ENCODE measurements around the gene STOML2. TPM values are rescaled to one million over a fixed set of nuclear protein-coding genes. Genes with fewer than 3 reads are reported as not detected.

Gene STOML2
- total and polyA plus RNA-seq, 2 donors (not counting 3 experiments of a cell fraction or from before 2014, with no cell fraction given) = 144 to 187 TPM

- dilution Hi-C loops (cut with MboI; ENCODE audit: extremely low pct_ligation_motif_present, low sequenced_read_pairs) = no loop called here
- H3K9me1 ChIP-seq (replicated peaks; ENCODE audit: control insufficient read depth, extremely low read depth, insufficient read depth, low read length) = no peaks in the 10 kb centered on the region
- TF ChIP-seq POLR2AphosphoS5 (IDR thresholded peaks at IDR 0.05; ENCODE audit: insufficient read depth, low read depth, low read length) (no peak), MAX (IDR thresholded peaks at IDR 0.05; ENCODE audit: insufficient read depth, insufficient read length) (no peak), MYC (IDR thresholded peaks at IDR 0.05; ENCODE audit: low read depth, low read length) (no peak), CTCF (IDR thresholded peaks at IDR 0.05; ENCODE audit: extremely low read depth in 1 of 2, insufficient read depth in 1 of 2, low read depth in 1 of 2, low read length in 2 of 2) (no peak), POLR2A (IDR thresholded peaks at IDR 0.05; ENCODE audit: low read depth, low read length) (no peak), EZH2 (IDR thresholded peaks at IDR 0.05; ENCODE audit: borderline replicate concordance, low read depth, low read length, severe bottlenecking) (no peak), GATA2 (IDR thresholded peaks at IDR 0.05; ENCODE audit: insufficient read depth, insufficient read length, low read depth, low read length) (no peak), FOS (IDR thresholded peaks at IDR 0.05; ENCODE audit: borderline replicate concordance, insufficient read depth, low read length) (no peak), JUN (IDR thresholded peaks at IDR 0.05; ENCODE audit: borderline replicate concordance, insufficient read depth, insufficient read length, low read depth) (no peak)
Observed at GRCh38 chr9:35135988-35136387, 33.1 kb upstream of the STOML2 start.

More at GRCh38 chr9:35135988-35136387, 33.1 kb upstream of the STOML2 start:
- Histone ChIP-seq H3K4me3 (replicated peaks in 1 of 3; ENCODE audit: insufficient read depth in 1 of 3, low read depth in 1 of 3, low read length in 3 of 3) (no peak overlapping the region), H3K4me2 (ENCODE audit: insufficient read depth, low read length) (no peak overlapping the region), H3K9me3 (replicated peaks; ENCODE audit: control insufficient read depth, insufficient read depth, low read length) (no peaks in the 10 kb centered on the region), H3K36me3 (ENCODE audit: control insufficient read depth in 2 of 2, extremely low read depth in 1 of 2, insufficient read depth in 2 of 2, low read length in 2 of 2) (no peaks in the 10 kb centered on the region), H4K20me1 (replicated peaks; ENCODE audit: control insufficient read depth, extremely low read depth, insufficient read depth, low read length) (no peaks in the 10 kb centered on the region), H3K79me2 (ENCODE audit: control insufficient read depth, insufficient read depth, low read length) (no peaks in the 10 kb centered on the region), H3K4me1 (ENCODE audit: control insufficient read depth, extremely low read depth, insufficient read depth, low read length) (no peaks in the 10 kb centered on the region), H3K9ac (replicated peaks; ENCODE audit: extremely low read depth, insufficient read depth, low read length) (no peak overlapping the region), H3K27ac (ENCODE audit: insufficient read depth, low read depth, low read length) (no peak overlapping the region), H2AFZ (ENCODE audit: low read depth, low read length) (no peak overlapping the region), H3K27me3 (ENCODE audit: control insufficient read depth in 2 of 2, insufficient read depth in 2 of 2, low read length in 2 of 2) (no peaks in the 10 kb centered on the region)
- intact Hi-C loops (cut with micrococcal nuclease) = no loop called here
- POLR2A ChIA-PET = no interaction called here
- FAIRE-seq = no peak
- BruUV-seq (replicated peaks) = no TSS peak
- CTCF ChIA-PET = interaction anchor here (1.1 to 2.0 kb wide), 4 partner anchors 9 to 343 kb away, joined by 3 to 4 read pairs (median 3); no protein-coding TSS in a partner anchor
- no peak for DNase-seq (ENCODE audit: low read depth, low spot score)

Data from endothelial cell of umbilical vein (primary cell).